ENCODE measurements around the gene RTEL1.

RTEL1 gene

DNA sequence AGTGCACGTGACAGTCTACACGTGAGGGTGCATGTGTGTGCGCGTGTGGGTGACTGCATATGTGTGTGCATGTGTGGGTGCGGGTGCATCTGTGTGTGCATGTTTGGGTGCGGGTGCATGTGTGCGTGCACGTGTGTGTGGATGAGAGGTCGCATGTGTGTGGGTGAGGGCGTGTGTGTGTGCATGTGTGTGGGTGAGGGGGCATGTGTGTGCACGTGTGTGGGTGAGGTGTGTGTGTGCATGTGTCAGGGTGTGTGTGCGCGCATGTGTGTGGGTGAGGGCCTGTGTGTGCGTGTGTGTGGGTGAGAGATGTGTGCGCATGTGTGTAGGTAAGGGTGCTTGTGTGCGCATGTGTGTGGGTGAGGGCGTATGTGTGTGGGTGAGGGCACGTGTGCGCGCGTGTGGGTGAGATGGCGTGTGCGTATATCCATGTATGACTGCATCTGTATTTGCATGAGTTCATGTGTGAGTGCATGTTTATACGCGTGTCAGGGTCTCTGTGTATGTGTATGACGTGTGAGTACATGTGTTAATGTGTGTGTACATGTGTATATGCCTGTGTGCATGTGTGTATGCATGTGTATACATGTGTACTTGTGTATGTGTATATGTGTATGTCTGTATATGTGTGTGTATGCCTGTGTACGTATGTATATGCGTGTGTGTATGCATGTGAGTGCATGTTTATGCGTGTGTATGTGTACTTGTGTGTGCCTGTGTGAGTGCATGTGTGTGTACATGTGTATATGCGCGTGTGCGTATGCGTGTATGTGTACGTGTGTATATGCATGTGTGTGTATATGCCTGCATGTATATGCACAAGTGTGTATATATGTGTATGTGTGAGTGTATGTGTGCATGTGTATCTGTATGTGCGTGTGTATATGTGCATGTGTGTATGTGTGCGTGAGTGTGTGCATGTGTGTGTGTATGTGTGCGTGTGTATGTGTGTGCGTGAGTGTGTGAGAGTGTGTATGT, 74.3 kb downstream of the RTEL1 start:
- Histone ChIP-seq H3K4me3 (ENCODE audit: low read length) (no peak overlapping the region), H3K9me3 (ENCODE audit: control insufficient read depth, low read length) (no peaks in the 10 kb centered on the region), H3K36me3 (ENCODE audit: control insufficient read depth, insufficient read depth, low read length, severe bottlenecking) (peaks cover 40% of the 10 kb centered on the region), H3K4me1 (ENCODE audit: control insufficient read depth, insufficient read depth, low read length) (no peaks in the 10 kb centered on the region), H3K9ac (ENCODE audit: low read length) (no peak overlapping the region), H3K27me3 (replicated peaks; ENCODE audit: control insufficient read depth, insufficient read depth, low read length) (no peaks in the 10 kb centered on the region)
- no peak for DNase-seq (ENCODE audit: low read depth)

- DNase-seq (ENCODE audit: low read depth) = no peak
- H3K4me3 ChIP-seq (ENCODE audit: low read length) = no peak overlapping the region
- H3K36me3 ChIP-seq (ENCODE audit: control insufficient read depth, insufficient read depth, low read length, severe bottlenecking) = peaks cover 40% of the 10 kb centered on the region
Observed at GRCh38 chr20:63733117-63733516, 75.0 kb downstream of the RTEL1 start.

DNA sequence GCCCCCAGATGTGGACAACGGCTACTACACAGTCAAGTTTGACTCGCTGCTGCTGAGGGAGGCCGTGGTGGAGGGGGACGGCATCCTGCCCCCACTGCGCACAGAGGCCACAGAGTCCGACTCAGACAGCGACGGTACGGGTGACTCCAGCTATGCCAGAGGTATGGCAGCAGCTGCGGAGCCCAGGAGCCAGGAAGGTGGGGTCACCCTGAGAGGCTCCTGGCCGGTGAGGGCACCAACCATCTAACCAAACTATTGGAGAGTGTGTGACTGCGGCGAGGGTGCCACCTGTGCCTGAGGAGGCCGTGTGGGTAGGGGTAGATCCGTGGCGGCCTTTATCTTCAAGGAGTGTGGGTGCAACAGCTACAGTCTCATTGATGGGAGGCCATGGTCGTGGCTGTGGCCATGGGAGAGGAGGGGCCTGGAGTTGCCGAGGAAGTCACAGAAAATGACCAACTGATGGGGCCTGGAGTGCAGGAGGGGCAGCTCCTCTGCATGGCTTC, 75.5 kb downstream of the RTEL1 start:
- Histone ChIP-seq H3K4me3 (ENCODE audit: low read length) (no peak overlapping the region), H3K27me3 (replicated peaks; ENCODE audit: control insufficient read depth, insufficient read depth, low read length) (no peaks in the 10 kb centered on the region), H3K9ac (ENCODE audit: low read length) (no peak overlapping the region), H3K4me1 (ENCODE audit: control insufficient read depth, insufficient read depth, low read length) (peaks cover 6% of the 10 kb centered on the region), H3K36me3 (ENCODE audit: control insufficient read depth, insufficient read depth, low read length, severe bottlenecking) (peaks cover 40% of the 10 kb centered on the region), H3K9me3 (ENCODE audit: control insufficient read depth, low read length) (no peaks in the 10 kb centered on the region)
- no peak for DNase-seq (ENCODE audit: low read depth)

More at GRCh38 chr20:63733117-63733516, 75.0 kb downstream of the RTEL1 start:
- no peak overlapping the region for H3K9ac ChIP-seq (ENCODE audit: low read length)
- no peaks in the 10 kb centered on the region for H3K9me3 ChIP-seq (ENCODE audit: control insufficient read depth, low read length)
- H3K27me3 ChIP-seq (replicated peaks; ENCODE audit: control insufficient read depth, insufficient read depth, low read length) = no peaks in the 10 kb centered on the region
- H3K4me1 ChIP-seq (ENCODE audit: control insufficient read depth, insufficient read depth, low read length) = peaks cover under 1% of the 10 kb centered on the region

DNA sequence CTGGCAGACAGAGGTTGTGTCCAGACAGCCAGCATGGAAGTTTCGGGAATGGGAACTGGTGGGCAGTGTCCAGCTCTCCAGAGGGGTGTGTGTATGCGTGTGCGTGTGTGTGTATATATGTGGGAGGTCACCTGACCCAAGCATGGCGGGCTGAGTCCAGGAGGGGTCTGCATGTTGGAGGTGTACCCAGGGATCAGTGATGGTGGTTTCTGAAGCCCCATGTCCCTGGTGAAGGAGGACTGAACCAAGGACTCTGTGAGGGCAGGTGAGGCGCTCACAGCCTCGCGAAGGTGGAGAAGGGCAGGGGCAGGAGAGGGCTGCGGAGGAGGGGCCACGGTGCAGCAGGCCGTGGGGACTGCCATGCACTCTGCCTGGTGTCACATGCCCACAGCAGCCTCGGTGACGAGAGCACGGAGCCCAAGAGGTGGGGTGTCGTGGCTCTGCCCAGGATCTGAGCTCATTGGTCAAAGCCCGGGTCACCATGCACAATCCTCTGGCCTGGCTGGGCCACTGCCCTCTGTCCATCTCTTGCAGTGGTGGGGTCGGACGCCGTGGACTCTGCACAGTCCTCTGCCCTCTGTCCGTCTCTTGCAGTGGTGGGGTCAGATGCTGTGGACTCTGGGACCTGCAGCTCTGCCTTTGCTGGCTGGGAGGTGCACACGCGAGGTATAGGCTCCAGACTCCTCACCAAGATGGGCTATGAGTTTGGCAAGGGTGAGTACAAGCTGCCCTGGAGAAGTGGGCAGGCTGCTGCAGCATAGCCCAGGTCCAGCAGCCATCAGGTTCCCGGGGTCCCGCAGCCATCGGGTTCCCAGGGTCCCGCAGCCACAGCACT, 76.2 kb downstream of the RTEL1 start:
- Histone ChIP-seq H3K27me3 (replicated peaks; ENCODE audit: control insufficient read depth, insufficient read depth, low read length) (no peaks in the 10 kb centered on the region), H3K4me1 (ENCODE audit: control insufficient read depth, insufficient read depth, low read length) (peaks cover 10% of the 10 kb centered on the region), H3K36me3 (ENCODE audit: control insufficient read depth, insufficient read depth, low read length, severe bottlenecking) (peaks cover 40% of the 10 kb centered on the region), H3K4me3 (ENCODE audit: low read length) (no peak overlapping the region), H3K9ac (ENCODE audit: low read length) (no peak overlapping the region), H3K9me3 (ENCODE audit: control insufficient read depth, low read length) (no peaks in the 10 kb centered on the region)
- DNase-seq (ENCODE audit: low read depth) = no peak

DNA sequence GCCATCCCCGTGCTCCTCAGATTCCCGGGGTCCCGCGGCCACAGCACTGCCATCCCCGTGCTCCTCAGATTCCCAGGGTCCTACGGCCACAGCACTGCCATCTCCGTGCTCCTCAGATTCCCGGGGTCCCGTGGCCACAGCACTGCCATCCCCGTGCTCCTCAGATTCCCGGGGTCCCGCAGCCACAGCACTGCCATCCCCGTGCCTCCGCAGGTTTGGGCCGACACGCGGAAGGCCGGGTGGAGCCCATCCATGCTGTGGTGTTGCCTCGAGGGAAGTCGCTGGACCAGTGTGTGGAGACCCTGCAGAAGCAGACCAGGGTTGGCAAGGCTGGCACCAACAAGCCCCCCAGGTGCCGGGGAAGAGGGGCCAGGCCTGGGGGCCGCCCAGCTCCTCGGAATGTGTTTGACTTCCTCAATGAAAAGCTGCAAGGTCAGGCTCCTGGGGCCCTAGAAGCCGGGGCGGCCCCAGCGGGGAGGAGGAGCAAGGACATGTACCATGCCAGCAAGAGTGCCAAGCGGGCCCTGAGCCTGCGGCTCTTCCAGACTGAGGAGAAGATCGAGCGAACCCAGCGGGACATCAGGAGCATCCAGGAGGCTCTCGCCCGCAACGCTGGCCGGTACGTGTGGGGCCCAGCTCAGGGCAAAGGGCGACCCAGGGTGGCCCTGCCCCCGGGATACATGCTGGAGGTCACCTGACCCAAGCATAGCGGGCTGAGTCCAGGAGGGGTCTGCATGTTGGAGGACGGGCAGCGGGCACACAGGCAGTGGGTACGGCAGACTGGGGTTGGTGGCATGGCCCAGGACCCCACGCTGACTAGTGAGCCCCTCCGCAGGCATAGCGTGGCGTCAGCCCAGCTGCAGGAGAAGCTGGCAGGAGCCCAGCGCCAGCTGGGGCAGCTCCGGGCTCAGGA, 77.1 kb downstream of the RTEL1 start:
- DNase-seq (ENCODE audit: low read depth) = no peak

GRCh38 chr20:63735859-63736718, 78.0 kb downstream of the RTEL1 start, which contains the start of gene LIME1:
Gene LIME1, plus strand, starts transcription at chr20:63736664. Its CDS starts 886 bp downstream, at chr20:63737550.
- DNase-seq (ENCODE audit: low read depth) = no peak
- H3K4me3 ChIP-seq (ENCODE audit: low read length) = no peak within 1 kb of the TSS

More for the DNA sequence above, 77.1 kb downstream of the RTEL1 start:
- peaks cover 10% of the 10 kb centered on the region for H3K4me1 ChIP-seq (ENCODE audit: control insufficient read depth, insufficient read depth, low read length)
- H3K4me3 ChIP-seq (ENCODE audit: low read length) = no peak overlapping the region
- H3K27me3 ChIP-seq (replicated peaks; ENCODE audit: control insufficient read depth, insufficient read depth, low read length) = no peaks in the 10 kb centered on the region
- no peak overlapping the region for H3K9ac ChIP-seq (ENCODE audit: low read length)
- H3K36me3 ChIP-seq (ENCODE audit: control insufficient read depth, insufficient read depth, low read length, severe bottlenecking) = peaks cover 32% of the 10 kb centered on the region
- no peaks in the 10 kb centered on the region for H3K9me3 ChIP-seq (ENCODE audit: control insufficient read depth, low read length)

DNA sequence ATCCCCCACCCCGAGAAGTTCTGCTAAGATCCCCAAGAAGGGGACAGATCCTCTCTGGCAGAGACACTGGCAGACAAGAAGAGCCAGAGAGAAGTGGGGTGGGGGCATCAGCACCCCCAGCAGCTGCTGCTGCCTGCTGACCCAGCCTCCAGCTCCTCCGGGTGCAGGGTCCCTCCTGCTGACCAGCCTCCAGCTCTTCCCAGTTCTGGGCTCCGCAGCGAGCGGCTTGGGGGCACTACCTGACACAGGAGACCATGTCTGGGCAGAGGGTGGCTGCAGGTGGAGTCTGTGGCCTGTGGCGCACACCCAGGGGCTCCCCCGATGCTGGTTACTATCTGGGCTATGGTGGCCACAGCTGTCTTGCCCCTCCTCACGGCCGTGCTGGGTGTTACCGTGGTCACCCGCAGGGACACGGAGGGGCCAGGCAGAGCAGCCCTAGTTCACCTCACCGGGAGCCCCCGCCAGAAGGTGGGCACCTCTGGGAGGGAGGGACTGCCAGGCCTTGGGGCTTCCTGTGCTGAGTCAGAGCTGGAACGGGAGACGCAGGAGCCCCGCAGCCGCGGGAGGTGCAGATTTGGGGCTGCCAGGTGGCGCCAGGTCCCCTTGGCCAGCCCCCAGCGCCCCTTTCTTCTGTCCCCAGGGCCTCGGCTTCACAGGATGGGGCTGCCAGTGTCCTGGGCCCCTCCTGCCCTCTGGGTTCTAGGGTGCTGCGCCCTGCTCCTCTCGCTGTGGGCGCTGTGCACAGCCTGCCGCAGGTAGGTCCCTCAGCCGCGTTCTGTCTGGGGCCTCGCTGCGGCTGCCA, 79.0 kb downstream of the RTEL1 start:
- H3K27me3 ChIP-seq (replicated peaks; ENCODE audit: control insufficient read depth, insufficient read depth, low read length) = no peaks in the 10 kb centered on the region
- H3K36me3 ChIP-seq (ENCODE audit: control insufficient read depth, insufficient read depth, low read length, severe bottlenecking) = peaks cover 32% of the 10 kb centered on the region
- H3K9me3 ChIP-seq (ENCODE audit: control insufficient read depth, low read length) = no peaks in the 10 kb centered on the region
- H3K4me3 ChIP-seq (ENCODE audit: low read length) = no peak overlapping the region
- no peak overlapping the region for H3K9ac ChIP-seq (ENCODE audit: low read length)
- peaks cover 18% of the 10 kb centered on the region for H3K4me1 ChIP-seq (ENCODE audit: control insufficient read depth, insufficient read depth, low read length)
- no peak for DNase-seq (ENCODE audit: low read depth)

More at GRCh38 chr20:63735859-63736718, 78.0 kb downstream of the RTEL1 start, which contains the start of gene LIME1:
- H3K36me3 ChIP-seq (ENCODE audit: control insufficient read depth, insufficient read depth, low read length, severe bottlenecking) = peaks cover 30% of the 10 kb centered on the region
- H3K4me1 ChIP-seq (ENCODE audit: control insufficient read depth, insufficient read depth, low read length) = peaks cover 11% of the 10 kb centered on the region
- H3K9ac ChIP-seq (ENCODE audit: low read length) = no peak within 1 kb of the TSS
- H3K9me3 ChIP-seq (ENCODE audit: control insufficient read depth, low read length) = no peaks in the 10 kb centered on the region
- no peaks in the 10 kb centered on the region for H3K27me3 ChIP-seq (replicated peaks; ENCODE audit: control insufficient read depth, insufficient read depth, low read length)

- Histone ChIP-seq H3K9ac (ENCODE audit: low read length) (no peak overlapping the region), H3K9me3 (ENCODE audit: control insufficient read depth, low read length) (no peaks in the 10 kb centered on the region), H3K4me3 (ENCODE audit: low read length) (no peak overlapping the region), H3K4me1 (ENCODE audit: control insufficient read depth, insufficient read depth, low read length) (peaks cover 18% of the 10 kb centered on the region), H3K27me3 (replicated peaks; ENCODE audit: control insufficient read depth, insufficient read depth, low read length) (no peaks in the 10 kb centered on the region), H3K36me3 (ENCODE audit: control insufficient read depth, insufficient read depth, low read length, severe bottlenecking) (peaks cover 35% of the 10 kb centered on the region)
- no peak for DNase-seq (ENCODE audit: low read depth)
Observed at GRCh38 chr20:63737695-63737944, 79.5 kb downstream of the RTEL1 start.

DNA sequence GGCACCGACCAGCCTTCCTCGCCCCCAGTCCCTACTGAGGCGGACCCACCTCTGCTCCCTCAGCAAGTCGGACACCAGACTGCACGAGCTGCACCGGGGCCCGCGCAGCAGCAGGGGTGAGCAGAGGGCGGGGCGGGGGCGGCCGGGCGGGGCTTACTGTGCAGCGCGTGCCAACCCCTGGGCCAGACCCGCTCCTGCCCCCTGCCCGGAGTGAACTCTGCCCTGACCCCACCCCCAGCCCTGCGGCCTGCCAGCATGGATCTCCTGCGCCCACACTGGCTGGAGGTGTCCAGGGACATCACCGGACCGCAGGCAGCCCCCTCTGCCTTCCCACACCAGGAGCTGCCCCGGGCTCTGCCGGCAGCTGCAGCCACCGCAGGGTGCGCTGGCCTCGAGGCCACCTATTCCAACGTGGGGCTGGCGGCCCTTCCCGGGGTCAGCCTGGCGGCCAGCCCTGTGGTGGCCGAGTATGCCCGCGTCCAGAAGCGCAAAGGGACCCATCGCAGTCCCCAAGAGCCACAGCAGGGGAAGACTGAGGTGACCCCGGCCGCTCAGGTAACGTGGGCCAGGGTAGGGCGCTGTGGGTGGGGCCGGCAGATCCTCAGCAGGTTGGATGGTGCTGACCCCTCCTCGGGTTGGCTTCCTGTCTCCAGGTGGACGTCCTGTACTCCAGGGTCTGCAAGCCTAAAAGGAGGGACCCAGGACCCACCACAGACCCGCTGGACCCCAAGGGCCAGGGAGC, 80.0 kb downstream of the RTEL1 start:
- no peak overlapping the region for H3K4me3 ChIP-seq (ENCODE audit: low read length)
- no peak overlapping the region for H3K9ac ChIP-seq (ENCODE audit: low read length)
- peaks cover 38% of the 10 kb centered on the region for H3K36me3 ChIP-seq (ENCODE audit: control insufficient read depth, insufficient read depth, low read length, severe bottlenecking)
- H3K4me1 ChIP-seq (ENCODE audit: control insufficient read depth, insufficient read depth, low read length) = peaks cover 18% of the 10 kb centered on the region
- DNase-seq (ENCODE audit: low read depth) = no peak
- H3K27me3 ChIP-seq (replicated peaks; ENCODE audit: control insufficient read depth, insufficient read depth, low read length) = no peaks in the 10 kb centered on the region
- no peaks in the 10 kb centered on the region for H3K9me3 ChIP-seq (ENCODE audit: control insufficient read depth, low read length)

All from adipocyte (in vitro differentiated cells).